Renal cortical epithelial cell (primary cell): Measurements from ENCODE around the gene RFX3. TPM values are rescaled to one million over a fixed set of nuclear protein-coding genes. Genes with fewer than 3 reads are reported as not detected.

Experiments
- DNase-seq: peaks from one replicate; pipeline ENCODE4 v3.0.0-alpha.2; 2011; ENCODE audit warnings: low read depth
- total RNA-seq: library from RNA; depleted of rRNA; stranded (reverse); fragments of >200 nt; gene quantifications from 2 replicates; pipeline ENCODE4 v1.2.3, GENCODE V29; 2014

Gene RFX3
- total RNA-seq, 1 donor from 2014 or later: 10.8 TPM

GRCh38 chr9:3513265-3513818, 12.5 kb downstream of the RFX3 start:
- DNase-seq: no peak

DNA sequence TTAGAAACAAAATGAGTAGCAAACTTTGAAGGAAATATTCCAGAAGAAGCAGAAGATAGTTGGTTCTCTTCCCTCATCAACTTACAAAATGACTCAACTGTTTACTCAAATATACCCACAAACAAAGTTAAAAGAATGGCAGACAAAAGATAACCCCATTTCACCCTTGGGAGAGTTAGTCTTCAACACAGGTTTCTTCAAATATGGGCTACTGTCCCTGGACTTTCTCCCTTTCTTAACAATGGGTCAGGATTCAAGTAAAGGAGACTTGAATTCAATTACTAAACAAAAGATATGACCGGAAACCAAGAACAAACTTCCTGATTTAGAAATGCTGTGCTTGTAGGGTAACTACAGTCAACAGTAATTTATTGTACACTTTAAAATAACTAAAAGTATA, 14.2 kb downstream of the RFX3 start:
- no peak for DNase-seq

GRCh38 chr9:3510796-3511195, 15.0 kb downstream of the RFX3 start:
- DNase-seq: no peak

DNA sequence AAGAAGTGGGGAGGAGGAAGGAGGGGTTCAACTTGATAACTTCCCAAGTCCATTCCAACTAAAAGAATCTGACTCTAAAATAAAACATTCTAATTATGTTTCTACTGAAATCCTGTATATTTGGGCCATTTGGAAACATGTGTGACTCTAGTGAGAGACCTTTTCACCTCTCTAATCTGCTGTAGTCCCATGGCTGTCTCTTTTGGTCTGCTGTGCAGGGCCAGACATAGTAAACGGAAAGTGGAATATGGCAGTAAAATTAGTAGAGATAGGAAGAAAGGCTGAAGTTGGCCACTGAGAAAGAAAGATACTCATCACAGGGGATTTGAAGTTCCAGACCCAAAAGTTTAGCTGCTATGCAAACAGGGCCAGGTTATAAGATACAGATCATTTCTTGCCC, 15.9 kb downstream of the RFX3 start:
- DNase-seq: no peak

DNA sequence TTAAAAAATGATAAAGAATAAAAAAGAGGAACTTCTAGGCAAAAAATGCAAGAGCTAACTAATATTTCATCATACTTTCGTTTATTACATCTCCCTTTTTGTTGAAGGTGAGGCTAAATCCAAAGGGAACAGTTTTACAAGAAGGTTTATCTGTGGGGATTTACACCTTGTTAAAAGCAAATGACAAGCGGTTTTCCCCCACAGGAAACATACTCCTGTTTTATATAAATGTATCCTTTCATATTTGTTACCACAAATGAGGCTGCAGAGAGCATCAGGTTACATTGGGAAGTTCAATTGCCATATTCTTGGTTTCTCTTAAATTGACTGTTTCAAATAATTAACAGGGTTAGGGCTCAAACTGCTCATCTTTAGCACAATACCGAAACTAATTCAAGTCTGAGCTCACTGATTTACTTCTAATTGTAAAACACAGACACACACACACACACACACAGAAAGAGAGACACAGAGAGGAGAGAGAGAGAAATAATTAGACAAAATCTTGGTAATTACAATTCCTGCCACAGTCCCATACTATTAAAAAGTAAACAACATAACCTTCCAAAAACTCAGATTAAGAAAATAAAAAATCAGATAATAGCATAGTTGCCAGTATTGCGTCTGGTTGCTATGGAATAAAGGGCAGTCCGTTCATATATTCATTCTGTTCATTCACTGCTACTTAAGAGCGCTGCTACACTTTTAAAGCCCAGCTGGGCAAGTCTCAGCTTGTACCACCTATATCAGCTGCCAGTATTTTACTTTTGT, 17.1 kb downstream of the RFX3 start:
- peak; percentile 16 for DNase-seq

GRCh38 chr9:3508078-3508431, 17.7 kb downstream of the RFX3 start:
- no peak for DNase-seq

DNA sequence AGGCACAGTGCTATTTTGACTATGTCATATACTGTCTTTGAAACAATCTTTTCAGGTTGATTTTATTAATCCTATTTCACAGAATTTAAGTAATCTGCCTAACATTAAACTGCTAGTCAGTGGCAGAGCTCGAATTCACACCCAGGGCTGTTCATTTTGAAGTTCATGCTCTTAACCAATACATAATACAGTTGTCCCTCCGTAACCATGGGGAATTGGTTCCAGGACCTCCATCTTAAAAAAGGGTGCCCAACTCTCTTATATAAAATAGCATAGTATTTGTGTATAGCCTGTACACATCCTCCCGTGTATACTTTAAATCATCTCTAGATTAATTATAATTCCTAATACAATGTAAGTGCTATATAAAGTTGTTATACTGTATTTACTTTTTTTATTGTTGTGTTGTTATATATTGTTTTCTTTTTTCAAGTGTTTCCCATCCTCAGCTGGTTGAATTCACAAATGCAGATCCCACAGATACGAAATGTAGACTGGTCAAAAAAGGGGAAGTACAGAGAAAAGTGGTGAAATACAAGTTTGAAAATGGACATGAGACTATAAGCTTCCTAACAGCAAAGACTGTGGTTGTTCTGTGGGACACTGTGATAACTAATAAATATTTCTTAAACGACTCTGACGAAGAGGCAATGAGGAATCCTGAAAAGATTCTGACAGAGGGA, 18.3 kb downstream of the RFX3 start:
- no peak for DNase-seq

GRCh38 chr9:3506164-3506563, 19.6 kb downstream of the RFX3 start:
- no peak for DNase-seq

GRCh38 chr9:3502560-3503398, 23.0 kb downstream of the RFX3 start:
- peak; percentile 50 for DNase-seq

GRCh38 chr9:3500044-3500443, 25.8 kb downstream of the RFX3 start:
- DNase-seq: no peak

DNA sequence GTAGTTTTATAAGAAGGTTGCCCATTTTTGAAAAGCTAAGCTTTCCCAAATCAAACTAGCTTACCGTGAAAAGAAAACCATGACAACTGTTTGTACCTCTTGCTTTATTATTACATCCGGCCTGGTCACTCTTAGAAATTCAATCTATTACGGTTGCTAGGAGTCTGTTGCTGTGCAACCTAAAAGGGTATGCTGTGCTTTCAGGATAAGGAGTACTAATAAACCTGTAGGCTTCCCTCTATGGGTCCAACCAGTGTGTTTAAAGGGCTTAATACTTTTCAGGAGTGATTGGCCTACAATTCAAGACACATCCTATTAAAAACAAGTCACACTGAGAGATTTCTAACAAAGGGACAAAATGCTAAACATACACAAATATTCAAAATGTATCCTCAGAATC, 27.1 kb downstream of the RFX3 start:
- peak; percentile 40 for DNase-seq

DNA sequence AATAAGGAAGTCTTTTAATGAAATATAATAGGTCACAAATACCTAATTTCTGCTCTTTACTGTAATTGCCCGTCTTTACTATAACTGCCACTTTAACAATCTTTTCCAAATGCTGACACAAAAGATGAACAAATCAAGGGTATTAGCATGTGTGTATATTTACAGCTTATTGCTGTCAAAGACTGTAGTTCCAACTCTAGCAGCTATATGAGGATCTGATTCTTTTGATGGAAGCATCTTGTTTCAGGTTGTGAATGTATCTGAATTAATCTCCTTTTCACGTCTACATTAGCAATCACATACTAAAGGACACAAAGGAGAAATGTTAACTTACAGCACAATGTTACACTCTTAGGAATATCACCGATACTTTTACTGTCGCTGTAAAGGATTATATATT, 27.9 kb downstream of the RFX3 start:
- no peak for DNase-seq

GRCh38 chr9:3497401-3497800, 28.4 kb downstream of the RFX3 start:
- no peak for DNase-seq

DNA sequence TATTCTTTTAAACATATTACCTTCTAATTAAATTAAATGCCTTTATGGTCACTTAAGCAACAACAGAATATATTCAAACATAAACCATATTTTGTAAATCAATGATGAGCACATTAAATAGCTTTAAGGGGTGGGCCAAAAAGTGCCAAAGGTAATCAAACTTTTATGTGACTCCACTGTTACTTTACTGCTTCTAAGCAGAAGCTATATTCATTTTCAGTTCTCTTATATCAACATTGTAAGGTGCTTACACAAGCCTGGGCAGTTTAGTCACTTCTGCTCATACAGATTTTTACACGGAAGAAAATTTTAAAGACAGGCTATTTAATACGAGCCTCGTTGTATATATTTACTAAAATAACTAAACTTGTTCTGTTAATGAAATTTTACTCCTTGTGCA, 29.9 kb downstream of the RFX3 start:
- DNase-seq: no peak

DNA sequence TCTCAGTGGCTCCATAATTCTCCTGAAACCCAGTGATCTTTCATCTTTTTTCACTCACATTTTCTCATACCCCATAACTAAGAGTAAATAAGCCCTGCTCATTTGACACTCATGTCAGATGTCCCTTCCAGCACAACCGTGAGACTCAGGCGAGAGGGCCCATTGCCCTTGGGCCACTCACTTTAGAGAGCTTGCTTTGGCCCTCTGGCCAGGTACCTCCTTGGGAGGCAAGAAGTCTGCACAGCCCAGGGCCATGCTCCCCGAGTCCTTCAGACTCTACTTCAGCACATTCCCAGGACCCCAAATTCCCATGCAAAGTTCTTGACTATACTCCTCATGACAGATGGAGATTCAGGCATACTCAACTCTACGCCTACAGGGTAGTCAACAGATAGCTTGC, 33.6 kb downstream of the RFX3 start:
- DNase-seq: no peak

GRCh38 chr9:3491450-3491849, 34.4 kb downstream of the RFX3 start:
- no peak for DNase-seq

- no peak for DNase-seq
Measured at GRCh38 chr9:3490957-3491356, 34.8 kb downstream of the RFX3 start.

DNA sequence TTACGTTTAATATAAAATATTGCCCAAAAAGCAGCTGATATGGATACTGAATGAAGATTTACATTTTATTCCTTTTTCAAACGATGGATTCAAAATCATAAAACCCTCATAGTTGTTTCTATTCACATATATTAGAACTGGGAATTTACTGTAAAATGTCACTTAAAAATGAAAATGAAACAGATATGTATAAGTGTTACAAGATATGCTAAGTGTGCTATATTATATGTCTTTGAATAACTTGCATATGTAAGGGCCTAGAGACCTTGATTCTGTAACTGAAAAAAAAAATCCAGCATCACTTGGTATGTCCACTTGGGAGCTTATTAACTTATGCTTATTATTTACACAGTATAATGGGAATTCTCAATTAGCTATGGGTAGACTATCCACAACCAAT, 43.2 kb downstream of the RFX3 start:
- no peak for DNase-seq

DNA sequence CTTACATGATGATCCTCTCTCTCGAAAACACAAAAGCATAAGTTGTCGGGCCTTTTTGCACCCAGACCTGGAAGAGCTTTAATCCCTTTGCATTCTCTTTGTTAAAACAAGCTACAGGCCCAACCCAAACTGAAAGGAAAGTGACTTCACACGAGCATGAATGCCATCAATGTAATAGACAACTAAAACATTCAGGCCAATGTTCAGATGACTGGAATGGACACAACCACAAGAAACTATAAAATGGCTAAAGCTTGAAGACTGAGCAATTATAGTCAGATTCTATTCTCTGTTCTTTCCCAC, 45.5 kb downstream of the RFX3 start:
- no peak for DNase-seq

- no peak for DNase-seq
Measured at GRCh38 chr9:3479514-3480352, 46.1 kb downstream of the RFX3 start.

DNA sequence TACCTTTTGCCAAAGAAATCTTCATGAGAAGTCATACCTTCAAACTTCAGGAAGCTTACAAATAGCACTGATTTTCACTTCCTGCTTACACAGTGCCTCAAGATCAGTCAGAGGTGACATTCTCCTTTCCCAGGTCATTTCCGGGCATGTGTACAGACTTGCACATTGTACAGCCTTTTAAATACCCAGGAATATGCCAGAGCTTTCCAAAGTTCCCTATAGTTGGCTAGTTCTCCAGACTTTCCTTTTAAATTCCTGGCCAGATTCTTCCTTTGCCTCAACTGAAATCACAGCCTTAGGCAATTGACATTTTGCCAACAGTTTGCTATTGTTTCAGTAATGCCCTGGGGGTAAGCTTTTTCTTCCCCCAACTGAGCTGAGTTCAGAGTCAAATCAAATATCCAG, 47.2 kb downstream of the RFX3 start:
- peak; percentile 93 for DNase-seq
